Duodenal mucosa (tissue), 2 donors: ENCODE data around the gene RTN4.

Experiments used
- H3K27ac ChIP-seq: one replicate; pipeline ENCODE4 v1.7.0; 2013; ENCODE audit warnings: low read depth, low read length
- H3K27me3 ChIP-seq, 2 donors: one replicate each; pipeline ENCODE4 v1.7.0; 2013; ENCODE audit warnings: low read length in 2 of 2, control low read depth in 1 of 2; ENCODE audit not compliant: insufficient read depth in 2 of 2, control insufficient read depth in 1 of 2
- H3K36me3 ChIP-seq, 2 donors: one replicate each; pipeline ENCODE4 v1.7.0; 2013; ENCODE audit warnings: low read length in 2 of 2, control low read depth in 1 of 2; ENCODE audit not compliant: insufficient read depth in 2 of 2, control insufficient read depth in 1 of 2
- H3K4me1 ChIP-seq, 2 donors: one replicate each; pipeline ENCODE4 v1.7.0; 2013; ENCODE audit warnings: low read length in 2 of 2, control low read depth in 1 of 2; ENCODE audit not compliant: insufficient read depth in 2 of 2, control insufficient read depth in 1 of 2
- H3K4me3 ChIP-seq, 2 donors: one replicate each; pipeline ENCODE4 v1.7.0; 2013; ENCODE audit warnings: low read length in 2 of 2, low read depth in 1 of 2
- H3K9ac ChIP-seq, 2 donors: one replicate each; pipeline ENCODE4 v1.7.0; 2013; ENCODE audit warnings: low read length in 2 of 2, low read depth in 1 of 2
- H3K9me3 ChIP-seq, 2 donors: one replicate each; pipeline ENCODE4 v1.7.0; 2013; ENCODE audit warnings: low read length in 2 of 2, control low read depth in 1 of 2; ENCODE audit not compliant: control insufficient read depth in 1 of 2

The RTN4 gene

GRCh38 chr2:54969940-54970338, 80.3 kb downstream of the RTN4 start:
- no peaks in the 10 kb centered on the region for H3K27me3 ChIP-seq
- H3K27ac ChIP-seq, result no peak overlapping the region
- H3K9me3 ChIP-seq, result no peaks in the 10 kb centered on the region
- H3K36me3 ChIP-seq, result peaks cover 8 to 24% of the 10 kb centered on the region in 2 donors
- no peaks in the 10 kb centered on the region for H3K4me1 ChIP-seq
- H3K9ac ChIP-seq, result no peak overlapping the region
- no peak overlapping the region for H3K4me3 ChIP-seq

GRCh38 chr2:54969295-54969939, 80.8 kb downstream of the RTN4 start:
- H3K9me3 ChIP-seq, result no peaks in the 10 kb centered on the region
- H3K4me1 ChIP-seq, result no peaks in the 10 kb centered on the region
- H3K9ac ChIP-seq, result no peak overlapping the region
- no peak overlapping the region for H3K4me3 ChIP-seq
- no peaks in the 10 kb centered on the region for H3K27me3 ChIP-seq
- H3K36me3 ChIP-seq, result peaks cover 8 to 24% of the 10 kb centered on the region in 2 donors
- H3K27ac ChIP-seq, result no peak overlapping the region

- Histone ChIP-seq H3K9ac (no peak overlapping the region), H3K36me3 (peaks cover 8 to 24% of the 10 kb centered on the region in 2 donors), H3K27me3 (no peaks in the 10 kb centered on the region), H3K27ac (no peak overlapping the region), H3K4me3 (no peak overlapping the region), H3K4me1 (peaks cover 1 to 2% of the 10 kb centered on the region in 2 donors), H3K9me3 (no peaks in the 10 kb centered on the region)
Measured at GRCh38 chr2:54968561-54969218, 81.6 kb downstream of the RTN4 start.

DNA sequence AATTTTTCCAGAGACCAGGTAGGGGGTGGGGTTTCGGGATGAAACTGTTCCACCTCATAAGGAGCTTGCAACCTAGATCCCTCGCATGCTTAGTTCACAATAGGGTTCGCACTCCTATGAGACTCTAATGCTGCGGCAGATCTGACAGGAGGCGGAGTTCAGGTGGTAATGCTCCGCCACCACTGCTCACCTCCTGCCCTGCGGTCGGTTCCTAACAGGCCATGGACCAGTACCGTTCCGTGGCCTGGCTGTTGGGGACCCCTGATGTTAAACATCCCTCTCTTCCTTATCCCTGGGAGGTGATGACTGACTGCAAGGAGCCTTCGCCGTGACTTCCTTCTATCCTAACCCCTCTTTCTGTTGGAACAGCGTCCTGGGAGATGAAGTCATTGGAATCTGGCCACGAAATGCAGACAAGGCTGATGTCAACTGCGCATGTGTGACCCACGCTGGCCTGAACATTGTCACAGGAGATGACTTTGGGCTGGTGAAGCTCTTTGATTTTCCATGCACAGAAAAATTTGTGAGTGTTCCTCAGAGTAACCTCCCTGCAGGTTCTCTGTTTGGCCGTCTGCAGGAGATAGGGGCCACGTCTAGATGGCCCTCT, 82.4 kb downstream of the RTN4 start:
- Histone ChIP-seq H3K36me3 (peaks cover 8 to 16% of the 10 kb centered on the region in 2 donors), H3K9me3 (no peaks in the 10 kb centered on the region), H3K27ac (no peak overlapping the region), H3K4me1 (peaks cover 7% of the 10 kb centered on the region in 2 donors), H3K9ac (no peak overlapping the region), H3K4me3 (no peak overlapping the region), H3K27me3 (no peaks in the 10 kb centered on the region)

GRCh38 chr2:54967269-54967668, 83.0 kb downstream of the RTN4 start:
- peaks cover 8 to 14% of the 10 kb centered on the region in 2 donors for H3K36me3 ChIP-seq
- no peak overlapping the region for H3K4me3 ChIP-seq
- H3K9me3 ChIP-seq, result no peaks in the 10 kb centered on the region
- no peaks in the 10 kb centered on the region for H3K27me3 ChIP-seq
- peaks cover 10 to 12% of the 10 kb centered on the region in 2 donors for H3K4me1 ChIP-seq
- no peak overlapping the region for H3K9ac ChIP-seq
- no peak overlapping the region for H3K27ac ChIP-seq

- H3K27ac ChIP-seq, result no peak overlapping the region
- H3K4me3 ChIP-seq, result no peak overlapping the region
- H3K9ac ChIP-seq, result no peak overlapping the region
- no peaks in the 10 kb centered on the region for H3K9me3 ChIP-seq
- H3K36me3 ChIP-seq, result peaks cover 4 to 14% of the 10 kb centered on the region in 2 donors
- no peaks in the 10 kb centered on the region for H3K27me3 ChIP-seq
- H3K4me1 ChIP-seq, result peaks cover 10 to 14% of the 10 kb centered on the region in 2 donors
Measured at GRCh38 chr2:54966837-54967236, 83.4 kb downstream of the RTN4 start.

- Histone ChIP-seq H3K27ac (no peak overlapping the region), H3K9ac (no peak overlapping the region), H3K9me3 (no peaks in the 10 kb centered on the region), H3K27me3 (no peaks in the 10 kb centered on the region), H3K4me1 (peaks cover 10 to 14% of the 10 kb centered on the region in 2 donors), H3K4me3 (no peak overlapping the region), H3K36me3 (peaks cover 0 to 11% of the 10 kb centered on the region in 2 donors)
Measured at GRCh38 chr2:54966165-54966832, 84.0 kb downstream of the RTN4 start.

- no peaks in the 10 kb centered on the region for H3K27me3 ChIP-seq
- H3K4me3 ChIP-seq, result no peak overlapping the region
- H3K36me3 ChIP-seq, result peaks cover 0 to 8% of the 10 kb centered on the region in 2 donors
- H3K27ac ChIP-seq, result no peak overlapping the region
- no peak overlapping the region for H3K9ac ChIP-seq
- H3K4me1 ChIP-seq, result peaks cover 10 to 14% of the 10 kb centered on the region in 2 donors
- no peaks in the 10 kb centered on the region for H3K9me3 ChIP-seq
Measured at GRCh38 chr2:54965425-54965824, 84.8 kb downstream of the RTN4 start.

- Histone ChIP-seq H3K4me3 (no peak overlapping the region), H3K27ac (no peak overlapping the region), H3K9me3 (no peaks in the 10 kb centered on the region), H3K4me1 (peaks cover 10 to 14% of the 10 kb centered on the region in 2 donors), H3K36me3 (peaks cover 0 to 4% of the 10 kb centered on the region in 2 donors), H3K27me3 (no peaks in the 10 kb centered on the region), H3K9ac (no peak overlapping the region)
Measured at GRCh38 chr2:54964816-54965215, 85.4 kb downstream of the RTN4 start.

- H3K9me3 ChIP-seq, result no peaks in the 10 kb centered on the region
- H3K27ac ChIP-seq, result no peak overlapping the region
- no peak overlapping the region for H3K9ac ChIP-seq
- H3K27me3 ChIP-seq, result no peaks in the 10 kb centered on the region
- H3K4me1 ChIP-seq, result peaks cover 10 to 14% of the 10 kb centered on the region in 2 donors
- no peak overlapping the region for H3K4me3 ChIP-seq
- H3K36me3 ChIP-seq, result no peaks in the 10 kb centered on the region
Measured at GRCh38 chr2:54964271-54964670, 86.0 kb downstream of the RTN4 start.
